GM06990 (cell line): ENCODE data around the gene HOXD8.

Experiments used
- DNase-seq: peaks from one replicate; pipeline ENCODE4 v3.0.0-alpha.2; 2011; ENCODE audit not compliant: insufficient read length; ENCODE audit errors: extremely low read depth
- H3K27me3 ChIP-seq: replicated peaks from 2 replicates; pipeline ENCODE4 v1.6.0; 2011; ENCODE audit warnings: low read length; ENCODE audit not compliant: control insufficient read depth, insufficient read depth
- H3K36me3 ChIP-seq: 2 replicates; pipeline ENCODE4 v1.5.1; 2011; ENCODE audit warnings: low read length; ENCODE audit not compliant: control insufficient read depth, insufficient read depth
- H3K4me3 ChIP-seq: replicated peaks from 2 replicates; pipeline ENCODE4 v1.5.1; 2011; ENCODE audit warnings: low read depth, mild to moderate bottlenecking, control low read depth, low read length
- TF ChIP-seq, protein P1 (sequence below): IDR thresholded peaks from 2 replicates; pipeline ENCODE4 v1.5.1; 2011; ENCODE audit warnings: low read length, control low read depth, mild to moderate bottlenecking, inconsistent platforms; ENCODE audit not compliant: insufficient read depth, poor library complexity, severe bottlenecking

HOXD8 gene

DNA sequence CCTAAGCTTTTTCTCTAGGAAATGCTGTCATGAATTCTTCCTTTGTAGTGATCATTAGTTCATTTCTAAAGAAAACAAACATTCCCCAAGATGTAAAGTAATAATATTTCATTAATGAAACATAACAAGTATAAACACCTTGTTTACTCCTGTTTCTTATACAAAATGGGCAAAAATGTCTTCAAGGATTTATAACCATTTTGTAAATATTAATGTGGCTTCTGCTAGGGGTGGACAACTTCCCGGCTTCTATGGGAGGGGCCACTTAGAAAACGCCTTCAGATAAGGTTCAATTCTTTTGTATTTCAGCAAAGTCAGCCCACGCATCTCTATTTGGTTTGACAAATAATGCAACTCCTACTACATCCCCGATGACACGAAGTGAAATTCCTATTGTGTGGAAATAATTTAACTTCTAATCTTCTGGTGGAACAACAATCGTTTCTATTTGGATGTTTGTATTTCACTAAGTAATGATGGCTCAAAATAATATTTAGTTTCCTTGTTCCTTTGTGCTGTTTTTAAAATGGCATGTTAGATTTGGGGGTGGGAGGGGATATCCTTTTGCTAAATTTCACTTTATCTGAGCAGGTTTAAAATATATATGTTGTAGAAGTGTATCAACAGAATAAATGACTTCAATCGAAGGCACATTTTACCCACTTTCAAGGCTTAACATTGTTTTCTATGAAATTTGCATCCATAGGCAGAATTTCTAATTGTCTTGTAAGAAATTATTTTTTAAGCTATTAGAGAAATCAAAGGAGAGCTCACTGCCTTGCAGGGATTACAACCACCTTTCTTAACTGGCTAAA is 44.3 kb downstream of the HOXD8 start:
- no peak overlapping the region for H3K4me3 ChIP-seq
- no peak for DNase-seq
- H3K36me3 ChIP-seq = no peaks in the 10 kb centered on the region
- TF ChIP-seq, protein P1, sequence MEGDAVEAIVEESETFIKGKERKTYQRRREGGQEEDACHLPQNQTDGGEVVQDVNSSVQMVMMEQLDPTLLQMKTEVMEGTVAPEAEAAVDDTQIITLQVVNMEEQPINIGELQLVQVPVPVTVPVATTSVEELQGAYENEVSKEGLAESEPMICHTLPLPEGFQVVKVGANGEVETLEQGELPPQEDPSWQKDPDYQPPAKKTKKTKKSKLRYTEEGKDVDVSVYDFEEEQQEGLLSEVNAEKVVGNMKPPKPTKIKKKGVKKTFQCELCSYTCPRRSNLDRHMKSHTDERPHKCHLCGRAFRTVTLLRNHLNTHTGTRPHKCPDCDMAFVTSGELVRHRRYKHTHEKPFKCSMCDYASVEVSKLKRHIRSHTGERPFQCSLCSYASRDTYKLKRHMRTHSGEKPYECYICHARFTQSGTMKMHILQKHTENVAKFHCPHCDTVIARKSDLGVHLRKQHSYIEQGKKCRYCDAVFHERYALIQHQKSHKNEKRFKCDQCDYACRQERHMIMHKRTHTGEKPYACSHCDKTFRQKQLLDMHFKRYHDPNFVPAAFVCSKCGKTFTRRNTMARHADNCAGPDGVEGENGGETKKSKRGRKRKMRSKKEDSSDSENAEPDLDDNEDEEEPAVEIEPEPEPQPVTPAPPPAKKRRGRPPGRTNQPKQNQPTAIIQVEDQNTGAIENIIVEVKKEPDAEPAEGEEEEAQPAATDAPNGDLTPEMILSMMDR = no peak
- H3K27me3 ChIP-seq = no peaks in the 10 kb centered on the region; the same call in none of the 2 replicates

DNA sequence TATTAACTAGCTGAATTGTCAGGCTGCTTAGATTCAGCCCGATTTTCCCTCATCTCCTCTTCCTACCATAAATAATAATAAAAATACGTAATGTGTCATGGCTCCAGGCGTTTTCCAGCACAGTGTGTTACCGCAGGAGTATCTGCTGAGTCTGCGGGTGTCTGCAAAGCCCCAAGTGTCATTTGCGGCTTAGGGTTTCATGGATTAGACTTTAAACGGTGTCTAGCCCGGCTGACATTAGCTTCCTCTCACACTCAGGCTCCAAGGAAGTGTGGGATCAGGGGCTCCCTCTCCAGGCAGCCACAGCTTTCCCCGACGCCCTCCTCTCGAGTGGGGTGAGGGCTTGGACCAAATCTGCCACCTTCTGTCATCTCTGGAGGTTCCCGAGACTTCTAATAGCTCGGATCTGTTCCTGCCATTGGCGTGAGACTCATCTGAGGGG is 44.9 kb downstream of the HOXD8 start:
- H3K27me3 ChIP-seq = no peaks in the 10 kb centered on the region; the same call in none of the 2 replicates
- TF ChIP-seq, protein P1 = no peak
- no peak for DNase-seq
- no peak overlapping the region for H3K4me3 ChIP-seq
- no peaks in the 10 kb centered on the region for H3K36me3 ChIP-seq

DNA sequence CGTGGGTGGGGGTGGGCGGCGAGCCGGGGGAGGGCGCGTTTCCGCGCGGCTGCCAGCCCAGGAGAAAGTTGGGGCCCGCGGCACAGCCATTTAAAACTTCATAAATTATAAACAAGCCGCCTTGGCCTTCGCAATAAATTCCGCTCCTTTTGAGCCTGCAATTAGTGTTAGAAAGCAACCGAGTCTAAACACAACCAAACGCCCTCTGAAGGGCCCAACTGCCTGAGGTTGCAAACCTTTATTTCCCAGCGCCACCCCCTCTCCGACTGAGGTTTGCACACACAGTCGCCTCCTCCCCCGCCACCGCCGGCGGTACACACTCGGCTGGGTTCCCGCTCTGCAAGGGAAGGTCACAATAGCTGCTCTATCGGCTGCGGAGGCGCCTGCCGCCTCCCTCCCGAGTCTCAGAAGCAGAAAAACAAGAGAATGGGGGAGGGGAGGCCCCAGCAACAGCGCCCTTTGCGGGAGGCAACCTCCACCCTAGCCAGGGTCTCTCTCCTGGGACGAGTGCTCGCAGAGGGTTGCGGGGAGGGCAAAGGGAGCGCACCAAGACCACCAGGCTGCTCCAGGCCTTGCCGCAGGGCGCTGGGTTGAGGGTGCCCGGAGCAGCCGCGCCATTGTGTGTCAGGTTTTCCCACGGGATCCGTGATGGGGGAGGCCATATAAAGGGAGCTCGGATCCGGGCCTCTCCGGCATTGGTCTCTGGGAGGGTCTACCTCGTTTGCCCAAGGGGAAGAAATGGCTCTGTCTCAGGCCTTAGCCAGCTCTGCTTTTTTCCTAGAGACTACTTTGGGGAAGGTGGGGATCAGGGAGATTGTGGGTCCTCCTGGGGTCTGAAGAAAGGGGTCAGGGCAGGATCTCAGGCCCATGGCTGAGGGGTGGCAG is 45.6 kb downstream of the HOXD8 start:
- no peak overlapping the region for H3K4me3 ChIP-seq
- no peaks in the 10 kb centered on the region for H3K36me3 ChIP-seq
- DNase-seq = no peak
- TF ChIP-seq, protein P1 = no peak
- no peaks in the 10 kb centered on the region; the same call in none of the 2 replicates for H3K27me3 ChIP-seq

DNA sequence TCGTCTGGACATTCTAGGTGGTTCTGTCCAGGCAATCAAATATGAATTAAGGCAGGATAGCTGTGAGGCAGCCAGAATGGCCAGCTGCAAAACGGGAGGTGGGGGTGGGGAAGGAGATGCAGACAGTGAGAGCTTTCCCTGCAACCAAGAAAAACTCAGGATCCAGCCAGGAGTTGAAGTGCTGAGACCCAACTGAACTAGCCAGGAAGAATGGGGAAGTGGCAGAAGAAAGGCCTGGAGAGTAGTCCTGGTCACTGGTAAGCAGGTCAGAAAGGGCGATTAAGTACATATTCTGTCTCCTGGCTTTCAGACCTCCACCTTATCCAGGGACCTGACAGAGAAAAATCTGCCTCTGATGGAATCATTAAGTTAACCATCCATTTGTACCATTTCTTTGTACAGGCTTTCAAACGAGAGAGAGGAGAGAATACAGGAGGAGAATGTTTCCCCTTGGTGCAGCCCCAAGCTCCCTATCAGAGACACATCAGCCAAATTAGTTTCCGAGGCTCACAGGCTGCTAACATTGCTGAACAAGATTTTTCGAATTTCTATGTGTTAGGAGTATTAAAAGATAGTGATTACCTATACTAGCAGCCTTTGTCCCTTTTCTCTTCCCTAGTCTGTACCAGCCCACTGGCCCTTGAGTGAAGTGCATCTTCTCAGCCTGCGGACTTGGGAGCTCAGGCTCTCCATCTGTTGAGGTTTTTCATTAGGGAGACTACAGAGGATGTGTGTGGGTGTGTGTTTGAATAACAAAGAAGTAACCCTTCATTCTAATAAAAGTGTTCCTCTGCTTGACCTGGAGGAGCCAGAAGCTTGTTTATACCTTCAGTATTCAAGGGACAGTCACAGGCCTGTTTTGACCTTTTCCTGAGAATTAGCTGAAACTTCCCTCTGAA is 46.5 kb downstream of the HOXD8 start:
- H3K4me3 ChIP-seq = no peak overlapping the region
- H3K36me3 ChIP-seq = no peaks in the 10 kb centered on the region
- H3K27me3 ChIP-seq = no peaks in the 10 kb centered on the region; the same call in none of the 2 replicates
- TF ChIP-seq, protein P1 = no peak
- DNase-seq = no peak

DNA sequence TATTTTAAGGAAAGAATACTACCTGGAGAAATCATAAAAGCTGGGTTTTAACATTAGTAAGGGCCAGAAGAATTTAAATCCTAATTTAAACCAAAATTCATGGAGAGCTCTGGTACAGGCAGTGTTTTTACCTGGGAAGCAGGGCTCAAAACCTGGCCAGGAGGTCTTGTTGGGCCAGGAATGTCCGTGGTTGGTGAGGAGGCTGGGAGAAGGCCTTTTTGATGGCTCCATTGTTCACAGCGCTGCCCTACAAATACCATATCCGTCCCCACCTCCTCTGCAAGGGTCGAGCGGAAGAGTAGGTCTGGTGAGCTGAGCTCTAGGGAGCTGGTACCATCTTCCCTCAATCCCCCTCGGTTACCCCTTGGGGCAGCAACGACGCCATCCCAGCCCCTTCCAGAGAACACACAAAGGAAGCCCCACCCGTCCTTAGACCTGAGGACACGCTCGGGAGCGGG is 48.1 kb downstream of the HOXD8 start:
- Histone ChIP-seq H3K4me3 (no peak overlapping the region), H3K27me3 (no peaks in the 10 kb centered on the region; the same call in none of the 2 replicates), H3K36me3 (no peaks in the 10 kb centered on the region)
- DNase-seq = no peak
- TF ChIP-seq, protein P1 = no peak
